Thoracic aorta (tissue), 2 donors: ENCODE measurements around the gene DSG4. TPM values are rescaled to one million over a fixed set of nuclear protein-coding genes. Genes with fewer than 3 reads are reported as not detected.

Source experiments
- ATAC-seq: fragments of 150-250 bp; one replicate; pipeline ENCODE4 v1.8.0; 2017; ENCODE audit warnings: low read depth; ENCODE audit not compliant: insufficient number of reproducible peaks, low FRiP score
- DNase-seq: peaks from one replicate; pipeline ENCODE4 v3.0.0-alpha.2; 2020; ENCODE audit warnings: low spot score
- H3K27ac ChIP-seq, 2 donors: fragments of 200-600 bp; sonication (generic); 1 replicate in 1 of 2; 2 replicates in 1 of 2; pipeline ENCODE4 v1.5.1; 2016; ENCODE audit warnings: mild to moderate bottlenecking in 2 of 2, moderate library complexity in 2 of 2
- H3K27me3 ChIP-seq: fragments of 200-600 bp; sonication (generic); replicated peaks from 2 replicates; pipeline ENCODE4 v1.6.0; 2016; ENCODE audit warnings: mild to moderate bottlenecking; ENCODE audit not compliant: insufficient read depth
- H3K36me3 ChIP-seq: fragments of 200-600 bp; sonication (generic); one replicate; pipeline ENCODE4 v1.5.1; 2016
- H3K4me1 ChIP-seq, 2 donors: fragments of 200-600 bp; sonication (generic); 1 replicate in 1 of 2; 2 replicates in 1 of 2; pipeline versions ENCODE4 v1.5.1 to v1.6.0; 2016; ENCODE audit warnings: low read depth in 2 of 2, mild to moderate bottlenecking in 1 of 2; ENCODE audit not compliant: control insufficient read depth in 1 of 2
- H3K4me3 ChIP-seq: fragments of 200-600 bp; sonication (generic); 2 replicates; pipeline ENCODE4 v1.5.1; 2016; ENCODE audit warnings: mild to moderate bottlenecking
- H3K9me3 ChIP-seq: fragments of 200-600 bp; sonication (generic); 2 replicates; pipeline ENCODE4 v1.5.1; 2016
- CTCF ChIP-seq: fragments of 200-600 bp; sonication (generic); IDR thresholded peaks from one replicate; pipeline ENCODE4 v1.5.1; 2019; ENCODE audit warnings: antibody characterized with exemption
- total RNA-seq, 2 donors: library from RNA; depleted of rRNA; stranded (reverse); fragments of >200 nt; gene quantifications; one replicate each; pipeline versions ENCODE4 v1.1.0 to v1.2.3, GENCODE V29; 2016

Gene DSG4
- total RNA-seq, 2 donors from 2014 or later, result not detected

- no peak overlapping the region for H3K27ac ChIP-seq
- no peaks in the 10 kb centered on the region for H3K36me3 ChIP-seq
- no peak overlapping the region for H3K4me3 ChIP-seq
- no peak for TF ChIP-seq CTCF
- ATAC-seq, result no peak
- H3K9me3 ChIP-seq, result no peaks in the 10 kb centered on the region
- no peaks in the 10 kb centered on the region for H3K27me3 ChIP-seq
- H3K4me1 ChIP-seq, result no peaks in the 10 kb centered on the region
- DNase-seq, result no peak
Measured at GRCh38 chr18:31399306-31400032, 22.9 kb downstream of the DSG4 start.

- no peaks in the 10 kb centered on the region for H3K4me1 ChIP-seq
- ATAC-seq (no peak), DNase-seq (no peak)
- TF ChIP-seq CTCF, result no peak
- H3K27me3 ChIP-seq, result no peaks in the 10 kb centered on the region
- no peaks in the 10 kb centered on the region for H3K9me3 ChIP-seq
- H3K27ac ChIP-seq, result no peak overlapping the region
- H3K4me3 ChIP-seq, result no peak overlapping the region
- H3K36me3 ChIP-seq, result no peaks in the 10 kb centered on the region
Measured at GRCh38 chr18:31401156-31402025, 24.8 kb downstream of the DSG4 start.

GRCh38 chr18:31402026-31402373 lies 25.4 kb downstream of the DSG4 start:
- Histone ChIP-seq H3K27me3 (no peaks in the 10 kb centered on the region), H3K4me1 (no peaks in the 10 kb centered on the region), H3K9me3 (no peaks in the 10 kb centered on the region), H3K4me3 (no peak overlapping the region), H3K27ac (no peak overlapping the region), H3K36me3 (no peaks in the 10 kb centered on the region)
- ATAC-seq (no peak), DNase-seq (no peak)
- TF ChIP-seq CTCF, result no peak

GRCh38 chr18:31403409-31403808 lies 26.8 kb downstream of the DSG4 start:
- Histone ChIP-seq H3K4me1 (no peaks in the 10 kb centered on the region), H3K27me3 (no peaks in the 10 kb centered on the region), H3K9me3 (no peaks in the 10 kb centered on the region), H3K36me3 (no peaks in the 10 kb centered on the region), H3K27ac (no peak overlapping the region), H3K4me3 (no peak overlapping the region)
- ATAC-seq, result no peak
- no peak for TF ChIP-seq CTCF
- DNase-seq, result no peak

- no peaks in the 10 kb centered on the region for H3K36me3 ChIP-seq
- no peak overlapping the region for H3K27ac ChIP-seq
- ATAC-seq, result no peak
- H3K4me3 ChIP-seq, result no peak overlapping the region
- H3K9me3 ChIP-seq, result no peaks in the 10 kb centered on the region
- no peak for DNase-seq
- no peaks in the 10 kb centered on the region for H3K4me1 ChIP-seq
- H3K27me3 ChIP-seq, result no peaks in the 10 kb centered on the region
- no peak for TF ChIP-seq CTCF
Measured at GRCh38 chr18:31407649-31408048, 31.1 kb downstream of the DSG4 start.
